Brain pericyte (primary cell): ENCODE data around the gene POU1F1.
A peak's percentile ranks its signal among the peaks of the same experiment; 100 is the strongest.
"Not testable (repeated sequence)": the region's sequence is repeated elsewhere in the genome, so short reads cannot be mapped to it uniquely, and the experiment has no call there.

Experiments
- DNase-seq: peaks from one replicate; pipeline ENCODE4 v3.0.0-alpha.2; 2012; ENCODE audit warnings: low read depth, low spot score

Gene POU1F1

GRCh38 chr3:87260270-87260669 is 16.1 kb downstream of the POU1F1 start:
- peak; percentile 10 for DNase-seq

GRCh38 chr3:87250009-87250408 is 26.4 kb downstream of the POU1F1 start:
- no peak for DNase-seq

- DNase-seq = no peak
Observed at GRCh38 chr3:87248831-87249230, 27.6 kb downstream of the POU1F1 start.

GRCh38 chr3:87248231-87248630 is 28.2 kb downstream of the POU1F1 start:
- DNase-seq = not testable (repeated sequence)

GRCh38 chr3:87247430-87247773 is 29.0 kb downstream of the POU1F1 start:
- no peak for DNase-seq

- DNase-seq = no peak
Observed at GRCh38 chr3:87246662-87247429, 29.5 kb downstream of the POU1F1 start.

GRCh38 chr3:87236093-87236492 is 40.3 kb downstream of the POU1F1 start:
- no peak for DNase-seq

- DNase-seq = no peak
Observed at GRCh38 chr3:87233805-87234204, 42.6 kb downstream of the POU1F1 start.

GRCh38 chr3:87229113-87229512 is 47.3 kb downstream of the POU1F1 start:
- DNase-seq = no peak

GRCh38 chr3:87228316-87228715 is 48.1 kb downstream of the POU1F1 start:
- no peak for DNase-seq

- no peak for DNase-seq
Observed at GRCh38 chr3:87227835-87228144, 48.6 kb downstream of the POU1F1 start.

- peak; percentile 76 for DNase-seq
Observed at GRCh38 chr3:87227104-87227834, 49.1 kb downstream of the POU1F1 start, which contains the start of gene CHMP2B. Gene CHMP2B (plus strand): TSS chr3:87227309. CDS start chr3:87227523, 214 bp downstream.

GRCh38 chr3:87225659-87226058 is 50.7 kb downstream of the POU1F1 start:
- peak; percentile 5 for DNase-seq

GRCh38 chr3:87219611-87220010 is 56.8 kb downstream of the POU1F1 start:
- no peak for DNase-seq

GRCh38 chr3:87218560-87218959 is 57.8 kb downstream of the POU1F1 start:
- no peak for DNase-seq
